ENCODE measurements around the gene ZSWIM5.

GRCh38 chr1:44988531-44989156, 217.8 kb downstream of the ZSWIM5 start:
- TF ChIP-seq CTCF (IDR thresholded peaks at IDR 0.05) (no peak), POLR2AphosphoS5 (IDR thresholded peaks at IDR 0.05) (no peak), POLR2A (IDR thresholded peaks at IDR 0.05) (no peak)

All from transverse colon (tissue), 4 donors.